Glutamatergic neuron (in vitro differentiated cells): ENCODE measurements around the gene SHISA5. TPM values are rescaled to one million over a fixed set of nuclear protein-coding genes. Genes with fewer than 3 reads are reported as not detected.

Source experiments
- DNase-seq: peaks from one replicate; pipeline ENCODE4 v3.0.0; 2022
- H3K27ac Mint-ChIP-seq: one replicate; pipeline ENCODE4 v1.8.0; 2020; ENCODE audit warnings: mild to moderate bottlenecking, mixed read lengths, inconsistent platforms; ENCODE audit not compliant: unreplicated experiment
- H3K27me3 Mint-ChIP-seq: one replicate; pipeline ENCODE4 v1.8.0; 2020; ENCODE audit warnings: mild to moderate bottlenecking, moderate library complexity, mixed read lengths, inconsistent platforms; ENCODE audit not compliant: unreplicated experiment
- H3K36me3 Mint-ChIP-seq: one replicate; pipeline ENCODE4 v1.8.0; 2020; ENCODE audit warnings: mild to moderate bottlenecking, mixed read lengths, inconsistent platforms; ENCODE audit not compliant: unreplicated experiment
- H3K4me1 Mint-ChIP-seq: one replicate; pipeline ENCODE4 v1.8.0; 2020; ENCODE audit warnings: mild to moderate bottlenecking, low read depth, mixed read lengths, inconsistent platforms; ENCODE audit not compliant: unreplicated experiment
- H3K4me3 Mint-ChIP-seq: one replicate; pipeline ENCODE4 v1.8.0; 2020; ENCODE audit warnings: mild to moderate bottlenecking, mixed read lengths, inconsistent platforms; ENCODE audit not compliant: unreplicated experiment
- H3K9me3 Mint-ChIP-seq: one replicate; pipeline ENCODE4 v1.8.0; 2020; ENCODE audit warnings: mild to moderate bottlenecking, moderate library complexity, mixed read lengths, inconsistent platforms; ENCODE audit not compliant: unreplicated experiment
- total RNA-seq: library from RNA; stranded (reverse); fragmentation: NEBNext Ultra II Directional; extraction: Animal tissue kit (Norgen Biotek cat#: 25700); gene quantifications from one replicate; pipeline ENCODE4 v1.2.1, GENCODE V29; 2021; ENCODE audit not compliant: unreplicated experiment
- TF ChIP-seq, protein P1 (sequence below): fragments of 200-600 bp; sonication (generic); IDR thresholded peaks from one replicate; pipeline ENCODE4 v1.5.0; 2021; ENCODE audit not compliant: partially characterized antibody, unreplicated experiment

The SHISA5 gene
- total RNA-seq, 1 donor from 2014 or later: 261 TPM

DNA sequence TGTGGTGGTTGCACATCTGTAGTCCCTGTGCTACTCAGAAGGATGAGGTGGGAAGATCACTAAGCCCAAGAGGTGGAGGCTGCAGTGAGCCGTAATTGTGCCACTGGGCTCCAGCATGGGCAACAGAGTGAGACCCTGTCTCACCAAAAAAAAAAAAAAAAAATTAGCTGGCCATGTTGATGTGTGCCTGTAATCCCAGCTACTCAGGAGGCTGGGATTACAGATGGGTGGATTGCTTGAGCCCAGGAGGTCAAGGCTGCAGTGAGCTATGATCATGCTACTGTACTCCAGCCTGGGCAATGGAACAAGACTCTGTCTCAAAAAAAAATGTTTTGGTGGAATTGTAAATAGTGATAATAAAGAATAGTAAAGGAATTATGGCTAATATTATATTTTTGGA lies 47.5 kb downstream of the SHISA5 start:
- H3K36me3 Mint-ChIP-seq: no peaks in the 10 kb centered on the region
- H3K27ac Mint-ChIP-seq: no peak overlapping the region
- TF ChIP-seq, protein P1, sequence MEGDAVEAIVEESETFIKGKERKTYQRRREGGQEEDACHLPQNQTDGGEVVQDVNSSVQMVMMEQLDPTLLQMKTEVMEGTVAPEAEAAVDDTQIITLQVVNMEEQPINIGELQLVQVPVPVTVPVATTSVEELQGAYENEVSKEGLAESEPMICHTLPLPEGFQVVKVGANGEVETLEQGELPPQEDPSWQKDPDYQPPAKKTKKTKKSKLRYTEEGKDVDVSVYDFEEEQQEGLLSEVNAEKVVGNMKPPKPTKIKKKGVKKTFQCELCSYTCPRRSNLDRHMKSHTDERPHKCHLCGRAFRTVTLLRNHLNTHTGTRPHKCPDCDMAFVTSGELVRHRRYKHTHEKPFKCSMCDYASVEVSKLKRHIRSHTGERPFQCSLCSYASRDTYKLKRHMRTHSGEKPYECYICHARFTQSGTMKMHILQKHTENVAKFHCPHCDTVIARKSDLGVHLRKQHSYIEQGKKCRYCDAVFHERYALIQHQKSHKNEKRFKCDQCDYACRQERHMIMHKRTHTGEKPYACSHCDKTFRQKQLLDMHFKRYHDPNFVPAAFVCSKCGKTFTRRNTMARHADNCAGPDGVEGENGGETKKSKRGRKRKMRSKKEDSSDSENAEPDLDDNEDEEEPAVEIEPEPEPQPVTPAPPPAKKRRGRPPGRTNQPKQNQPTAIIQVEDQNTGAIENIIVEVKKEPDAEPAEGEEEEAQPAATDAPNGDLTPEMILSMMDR: no peak
- no peaks in the 10 kb centered on the region for H3K27me3 Mint-ChIP-seq
- DNase-seq: no peak
- no peaks in the 10 kb centered on the region for H3K9me3 Mint-ChIP-seq
- H3K4me3 Mint-ChIP-seq: no peak overlapping the region
- no peaks in the 10 kb centered on the region for H3K4me1 Mint-ChIP-seq

DNA sequence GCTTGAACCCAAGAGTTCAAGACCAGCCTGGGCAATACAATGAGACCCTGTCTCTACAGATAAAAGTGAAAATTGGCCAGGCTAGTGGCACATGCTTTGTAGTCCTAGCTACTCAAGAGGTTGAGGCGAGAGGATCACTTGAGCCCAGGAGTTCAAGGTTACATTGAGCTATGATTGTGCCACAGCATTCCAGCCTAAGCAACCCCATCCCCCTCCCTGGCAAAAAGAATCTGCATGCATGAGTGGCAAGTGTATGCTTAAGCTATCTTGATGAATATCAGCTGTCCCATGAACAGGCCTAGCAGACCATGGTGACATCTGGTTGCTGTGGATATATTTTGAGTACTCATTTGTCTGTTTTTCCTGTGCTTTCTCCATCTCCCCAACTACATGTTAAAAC lies 52.7 kb downstream of the SHISA5 start:
- Mint-ChIP-seq H3K27ac (no peak overlapping the region), H3K36me3 (no peaks in the 10 kb centered on the region), H3K4me3 (no peak overlapping the region), H3K4me1 (peaks cover 14% of the 10 kb centered on the region), H3K27me3 (peaks cover 7% of the 10 kb centered on the region), H3K9me3 (peaks cover 4% of the 10 kb centered on the region)
- TF ChIP-seq, protein P1: no peak
- no peak for DNase-seq

DNA sequence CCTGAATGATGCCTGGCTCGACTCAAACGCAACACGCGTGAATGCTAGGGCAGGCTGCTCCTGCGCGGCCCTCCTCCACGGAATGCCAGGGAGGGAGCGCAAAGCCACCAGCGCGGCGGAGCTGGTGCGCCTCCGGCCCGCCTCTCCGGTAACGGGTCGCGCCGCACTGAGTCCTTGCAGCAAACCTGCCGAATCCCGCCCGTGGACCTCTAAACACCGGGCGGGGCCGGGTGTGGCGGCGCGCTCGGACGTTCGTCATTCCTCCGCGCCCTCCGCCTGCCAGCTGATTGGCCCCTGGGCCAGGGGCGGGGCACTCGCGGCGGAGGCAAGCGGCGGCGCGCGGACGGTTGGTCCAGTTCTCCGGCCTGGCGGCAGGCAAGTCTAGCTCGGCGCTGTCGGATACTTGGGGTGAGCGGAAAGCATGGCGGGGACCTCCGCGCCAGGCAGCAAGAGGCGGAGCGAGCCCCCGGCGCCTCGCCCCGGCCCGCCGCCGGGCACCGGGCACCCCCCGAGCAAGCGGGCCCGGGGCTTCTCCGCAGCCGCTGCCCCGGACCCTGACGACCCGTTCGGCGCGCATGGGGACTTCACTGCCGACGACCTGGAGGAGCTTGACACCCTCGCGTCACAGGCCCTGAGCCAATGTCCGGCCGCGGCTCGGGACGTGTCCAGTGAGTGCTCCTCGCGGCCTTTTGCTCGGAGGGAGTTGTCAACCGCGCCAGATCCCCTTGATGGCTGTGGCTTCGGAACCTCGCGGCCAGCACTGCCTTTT lies 57.4 kb downstream of the SHISA5 start, which contains the start of gene ATRIP:
Gene ATRIP (plus strand): TSS at position 313 of the 769 bp plus-strand sequence. CDS start 109 bp downstream, at position 422.
- DNase-seq: peak; percentile 97
- Mint-ChIP-seq H3K9me3 (peaks cover 6% of the 10 kb centered on the region), H3K27ac (peak within 1 kb of the TSS; percentile 84), H3K27me3 (peaks cover 10% of the 10 kb centered on the region), H3K4me3 (peak within 1 kb of the TSS; percentile 98), H3K36me3 (no peaks in the 10 kb centered on the region), H3K4me1 (peaks cover 20% of the 10 kb centered on the region)
- TF ChIP-seq, protein P1: no peak

DNA sequence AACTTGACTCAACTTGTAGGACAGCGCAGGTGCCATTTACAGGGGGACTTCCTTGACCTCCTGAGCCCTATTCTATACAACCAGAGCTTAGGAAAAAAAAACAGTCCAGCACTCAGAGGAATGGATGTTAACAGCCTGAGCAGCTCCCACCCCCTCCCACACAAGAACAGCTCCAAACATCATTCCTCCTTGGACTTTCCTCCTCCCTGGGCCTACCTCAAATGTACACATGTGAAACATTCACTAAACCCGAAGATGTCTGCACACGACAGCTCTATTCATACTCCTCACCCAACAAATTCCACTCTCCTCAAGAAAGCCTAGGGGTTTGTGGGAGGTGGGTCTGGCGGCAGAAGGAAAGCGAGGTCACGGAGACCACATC lies 57.9 kb downstream of the SHISA5 start:
- peak overlapping the region; percentile 84 for H3K27ac Mint-ChIP-seq
- H3K9me3 Mint-ChIP-seq: peaks cover 6% of the 10 kb centered on the region
- H3K36me3 Mint-ChIP-seq: no peaks in the 10 kb centered on the region
- H3K27me3 Mint-ChIP-seq: peaks cover 10% of the 10 kb centered on the region
- H3K4me1 Mint-ChIP-seq: peaks cover 22% of the 10 kb centered on the region
- peak overlapping the region; percentile 98 for H3K4me3 Mint-ChIP-seq
- DNase-seq: no peak
- TF ChIP-seq, protein P1: no peak

DNA sequence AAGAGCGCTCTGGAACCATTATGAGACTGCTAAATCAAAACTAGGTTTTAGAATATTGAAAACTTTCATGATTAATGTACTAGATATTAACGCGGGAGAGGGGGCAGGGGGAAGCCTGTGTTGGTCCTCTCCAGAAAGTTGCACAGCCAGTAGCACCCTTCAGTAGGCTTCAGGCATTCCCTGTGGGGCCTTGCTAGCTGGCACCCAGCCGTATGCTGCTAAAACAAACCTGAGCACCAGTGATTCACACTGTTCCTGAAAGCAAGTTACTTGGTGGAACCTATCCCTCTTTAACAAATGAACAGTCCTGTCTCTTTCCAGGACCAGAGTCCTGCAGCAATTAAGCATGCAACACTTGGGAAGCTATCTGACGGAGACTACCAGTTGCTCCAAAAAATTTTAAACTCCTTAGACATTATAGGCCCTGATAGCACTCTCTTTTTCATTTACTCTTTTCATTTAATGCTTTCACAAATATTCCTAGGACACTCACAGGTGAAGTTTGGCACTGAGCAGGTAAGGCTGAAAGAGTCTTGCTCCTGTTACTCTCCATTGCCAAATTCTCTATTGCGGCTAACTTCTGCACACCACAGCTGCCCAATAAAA lies 58.6 kb downstream of the SHISA5 start:
- H3K9me3 Mint-ChIP-seq: peaks cover 6% of the 10 kb centered on the region
- peak overlapping the region; percentile 84 for H3K27ac Mint-ChIP-seq
- H3K27me3 Mint-ChIP-seq: peaks cover 10% of the 10 kb centered on the region
- TF ChIP-seq, protein P1: no peak
- H3K36me3 Mint-ChIP-seq: no peaks in the 10 kb centered on the region
- peaks cover 22% of the 10 kb centered on the region for H3K4me1 Mint-ChIP-seq
- no peak for DNase-seq
- peak overlapping the region; percentile 98 for H3K4me3 Mint-ChIP-seq
